Measurements from ENCODE around the gene USP17L10.
"Not testable (repeated sequence)": the region's sequence is repeated elsewhere in the genome, so short reads cannot be mapped to it uniquely, and the experiment has no call there.

GRCh38 chr4:9230249-9230648 lies 19.8 kb downstream of the USP17L10 start:
- TF ChIP-seq EZH2 (IDR thresholded peaks at IDR 0.05; ENCODE audit: borderline replicate concordance, low read length); CTCF (conservative IDR thresholded peaks at IDR 0.05 in 1 of 2, IDR thresholded peaks at IDR 0.05 in 1 of 2; ENCODE audit: extremely low read depth in 1 of 2, insufficient read depth in 1 of 2, low read depth in 1 of 2, low read length in 2 of 2): not testable (repeated sequence)

Measured in mammary epithelial cell (primary cell).